H1 (cell line): ENCODE data around the gene HPX. TPM values are rescaled to one million over a fixed set of nuclear protein-coding genes. Genes with fewer than 3 reads are reported as not detected.

Source experiments
- CEBPB ChIP-seq: IDR thresholded peaks from 2 replicates; pipeline ENCODE4 v1.6.1; 2012; ENCODE audit warnings: low read depth, low read length
- CTBP2 ChIP-seq: IDR thresholded peaks from 2 replicates; pipeline ENCODE4 v1.7.0; 2011; ENCODE audit warnings: borderline replicate concordance, mild to moderate bottlenecking, moderate library complexity, mixed read lengths, low read length; ENCODE audit not compliant: insufficient read depth, insufficient read length
- EP300 ChIP-seq, 2 experiments: IDR thresholded peaks; 1 replicate in 1 of 2; 2 replicates in 1 of 2; pipeline ENCODE4 v1.6.1; 2011 to 2012; ENCODE audit warnings: low read depth in 2 of 2, low read length in 2 of 2, mild to moderate bottlenecking in 2 of 2, borderline replicate concordance in 1 of 2, inconsistent platforms in 1 of 2, moderate library complexity in 1 of 2
- GTF2F1 ChIP-seq: IDR thresholded peaks from 2 replicates; pipeline ENCODE4 v1.6.1; 2012; ENCODE audit warnings: low read depth, low read length, improper control_type of control experiment, borderline replicate concordance
- HDAC2 ChIP-seq, 2 experiments: fragments of 300-600 bp in 1 of 2; sonication (generic) in 1 of 2; IDR thresholded peaks; 2 replicates each; pipeline ENCODE4 v1.6.1; 2011 to 2012; ENCODE audit warnings: low read depth in 2 of 2, low read length in 2 of 2, mild to moderate bottlenecking in 2 of 2, moderate library complexity in 2 of 2, borderline replicate concordance in 1 of 2, inconsistent platforms in 1 of 2
- HDAC6 ChIP-seq: IDR thresholded peaks from one replicate; pipeline ENCODE4 v1.7.1; 2012; ENCODE audit warnings: low read depth, mild to moderate bottlenecking, inconsistent platforms, low read length, moderate library complexity
- MAFK ChIP-seq: IDR thresholded peaks from 2 replicates; pipeline ENCODE4 v1.6.1; 2012; ENCODE audit warnings: low read depth, mild to moderate bottlenecking, improper control_type of control experiment, low read length
- RFX5 ChIP-seq: IDR thresholded peaks from 2 replicates; pipeline ENCODE4 v1.6.1; 2011; ENCODE audit warnings: low read depth, low read length, improper control_type of control experiment, borderline replicate concordance
- SP1 ChIP-seq: IDR thresholded peaks from 2 replicates; pipeline ENCODE4 v1.6.1; 2011; ENCODE audit warnings: low read depth, low read length
- polyA plus RNA-seq, 7 experiments: library from polyadenylated mRNA; depleted of rRNA in 3 of 7; stranded (reverse) in 5 of 7; unstranded in 2 of 7; fragments of >200 nt in 5 of 7; fragments of 200-250 nt in 2 of 7; gene quantifications; 1 replicate in 5 of 7; 2 replicates in 1 of 7; 4 replicates in 1 of 7; pipeline versions ENCODE4 v1.2.1 to v1.2.3, GENCODE V29; 2011 to 2013; ENCODE audit warnings: missing spikeins in 2 of 7, mixed read lengths in 2 of 7
- total RNA-seq: library from RNA; stranded (reverse); fragmentation: NEBNext Ultra II Directional; extraction: Animal tissue kit (Norgen Biotek cat#: 25700); gene quantifications from 2 replicates; pipeline ENCODE4 v1.2.1, GENCODE V29; 2021
- TF ChIP-seq, protein P1 (sequence below): IDR thresholded peaks from 2 replicates; pipeline ENCODE4 v1.6.1; 2012; ENCODE audit warnings: inconsistent platforms

HPX gene
- total and polyA plus RNA-seq, 2 of the 8 experiments (the other 6 are each of a cell fraction or from before 2014, with no cell fraction given), result 0.80 to 0.97 TPM

DNA sequence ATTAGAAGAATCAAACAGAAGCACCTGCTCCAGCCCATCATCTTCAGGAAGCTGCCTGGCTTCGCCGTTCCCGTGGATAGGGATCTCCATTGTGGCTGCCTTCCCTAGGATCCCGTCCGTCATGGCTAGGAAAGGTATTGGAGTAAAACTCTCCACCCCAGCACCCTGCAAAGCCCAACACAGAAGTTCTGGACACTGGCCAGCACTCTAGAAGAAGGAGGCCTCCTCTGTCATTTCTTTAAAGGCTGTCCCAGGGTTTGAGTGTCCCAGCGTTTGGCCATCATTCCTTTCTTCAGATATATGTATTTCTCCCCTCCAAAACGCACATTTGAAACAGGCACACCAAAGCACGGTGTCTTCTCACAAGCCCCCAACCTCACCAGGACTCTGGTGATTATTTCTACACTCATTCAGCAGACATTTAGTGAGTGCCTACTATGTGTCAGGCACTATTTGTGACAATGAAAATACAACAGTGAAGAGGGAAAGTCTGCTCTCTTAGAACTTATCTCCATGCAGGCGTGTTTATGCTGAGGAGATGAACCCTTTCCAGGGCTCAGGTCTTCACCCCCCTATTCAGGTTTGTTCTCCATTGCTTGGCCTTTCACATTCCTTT is 39.6 kb upstream of the HPX start (continued):
- TF ChIP-seq HDAC6 (no peak), GTF2F1 (no peak), HDAC2 (IDR thresholded peaks at IDR 0.05; ENCODE audit: borderline replicate concordance in 1 of 2, low read depth in 2 of 2, low read length in 2 of 2) (no peak), CEBPB (no peak), SP1 (no peak), CTBP2 (no peak), MAFK (no peak), EP300 (IDR thresholded peaks at IDR 0.05; ENCODE audit: borderline replicate concordance in 1 of 2, low read depth in 2 of 2, low read length in 2 of 2) (no peak), RFX5 (no peak)
- TF ChIP-seq, protein P1, sequence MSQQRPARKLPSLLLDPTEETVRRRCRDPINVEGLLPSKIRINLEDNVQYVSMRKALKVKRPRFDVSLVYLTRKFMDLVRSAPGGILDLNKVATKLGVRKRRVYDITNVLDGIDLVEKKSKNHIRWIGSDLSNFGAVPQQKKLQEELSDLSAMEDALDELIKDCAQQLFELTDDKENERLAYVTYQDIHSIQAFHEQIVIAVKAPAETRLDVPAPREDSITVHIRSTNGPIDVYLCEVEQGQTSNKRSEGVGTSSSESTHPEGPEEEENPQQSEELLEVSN, result no peak
